HPDE6-E6E7 (cell line): ENCODE measurements around the gene EHHADH.

Experiments
- DNase-seq: peaks from one replicate; pipeline ENCODE4 v3.0.0; 2011; ENCODE audit warnings: missing footprints; ENCODE audit errors: extremely low spot score

Gene EHHADH

GRCh38 chr3:185197068-185197467, 56.8 kb downstream of the EHHADH start:
- no peak for DNase-seq

GRCh38 chr3:185195652-185196051, 58.2 kb downstream of the EHHADH start:
- DNase-seq, result no peak

- no peak for DNase-seq
These were observed 65.0 kb downstream of the EHHADH start for GRCh38 chr3:185188816-185189215.

GRCh38 chr3:185187391-185187790, 66.5 kb downstream of the EHHADH start:
- DNase-seq, result no peak

GRCh38 chr3:185176750-185177359, 77.0 kb downstream of the EHHADH start:
- DNase-seq, result no peak

- DNase-seq, result no peak
These were observed 78.4 kb downstream of the EHHADH start for GRCh38 chr3:185175370-185175987.

GRCh38 chr3:185172086-185173049, 81.5 kb downstream of the EHHADH start:
- no peak for DNase-seq

- no peak for DNase-seq
These were observed 89.2 kb downstream of the EHHADH start for GRCh38 chr3:185164428-185165217.

GRCh38 chr3:185162634-185163033, 91.2 kb downstream of the EHHADH start:
- no peak for DNase-seq

- DNase-seq, result no peak
These were observed 92.1 kb downstream of the EHHADH start for GRCh38 chr3:185161761-185162160.

GRCh38 chr3:185157347-185157746, 96.5 kb downstream of the EHHADH start:
- no peak for DNase-seq

GRCh38 chr3:185155678-185156077, 98.2 kb downstream of the EHHADH start:
- no peak for DNase-seq

- DNase-seq, result no peak
These were observed 99.8 kb downstream of the EHHADH start for GRCh38 chr3:185153861-185154629.

- DNase-seq, result no peak
These were observed 100.6 kb downstream of the EHHADH start for GRCh38 chr3:185153171-185153771.

- DNase-seq, result peak; percentile 22
These were observed 101.3 kb downstream of the EHHADH start, which contains the start of gene C3orf70 for GRCh38 chr3:185152410-185153170. TSS of gene C3orf70 (minus strand) at chr3:185153060. CDS start at chr3:185152823, 237 bp downstream.

- DNase-seq, result no peak
These were observed 101.9 kb downstream of the EHHADH start for GRCh38 chr3:185151964-185152409.

GRCh38 chr3:185151101-185151963, 102.5 kb downstream of the EHHADH start:
- DNase-seq, result no peak

- DNase-seq, result no peak
These were observed 103.3 kb downstream of the EHHADH start for GRCh38 chr3:185150561-185150960.

- DNase-seq, result no peak
These were observed 104.3 kb downstream of the EHHADH start for GRCh38 chr3:185149591-185149990.
